ENCODE results near the gene UGT2B28. TPM values are rescaled to one million over a fixed set of nuclear protein-coding genes. Genes with fewer than 3 reads are reported as not detected.
A peak's percentile ranks its signal among the peaks of the same experiment; 100 is the strongest.
"Not testable (repeated sequence)": the region's sequence is repeated elsewhere in the genome, so short reads cannot be mapped to it uniquely, and the experiment has no call there.

UGT2B28 gene
- total RNA-seq, 2 donors from 2014 or later: not detected

DNA sequence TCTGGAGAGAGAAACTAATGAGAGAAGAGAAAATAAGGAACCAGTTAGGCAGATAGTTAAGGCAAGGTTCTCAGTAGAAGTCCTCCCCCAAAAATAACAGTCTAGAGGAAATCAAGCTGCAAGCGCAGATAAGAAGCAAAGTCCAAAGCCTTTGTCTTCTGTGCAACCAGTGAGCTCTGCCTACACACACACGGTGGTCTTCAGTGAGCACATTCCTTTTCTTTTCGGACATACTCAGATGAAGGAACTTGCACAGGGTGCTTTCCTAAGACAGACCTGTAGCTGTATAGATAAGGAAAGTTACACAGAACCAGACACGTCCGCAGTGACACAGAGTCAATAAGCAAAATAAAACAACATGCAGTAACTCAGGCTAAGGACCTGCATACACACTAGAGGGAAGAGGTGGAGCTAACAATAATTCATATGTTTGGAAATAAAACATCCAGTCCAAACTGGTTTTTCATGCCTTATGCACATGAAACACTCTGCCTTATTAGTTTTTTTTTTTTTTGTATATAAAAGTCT, 29.3 kb downstream of the UGT2B28 start:
- H3K9me3 Mint-ChIP-seq; H3K36me3 ChIP-seq (ENCODE audit: control insufficient read depth, insufficient read depth, low read length); DNase-seq; H3K27me3 ChIP-seq (ENCODE audit: control insufficient read depth, insufficient read depth, low read length, poor library complexity, severe bottlenecking); H3K27ac ChIP-seq (ENCODE audit: low read depth, low read length); H3K9ac ChIP-seq (ENCODE audit: extremely low read depth, low read length, poor library complexity, severe bottlenecking); H3K4me3 Mint-ChIP-seq; H3K27ac Mint-ChIP-seq; H3K27me3 Mint-ChIP-seq (ENCODE audit: insufficient read depth); H3K9me3 ChIP-seq (ENCODE audit: control insufficient read depth, low read length); H3K4me1 ChIP-seq (ENCODE audit: control insufficient read depth, insufficient read depth, low read length); H3K36me3 Mint-ChIP-seq (ENCODE audit: low read depth): not testable (repeated sequence)
- H3K4me1 Mint-ChIP-seq: peaks cover 15% of the 10 kb centered on the region
- H3K4me3 ChIP-seq (ENCODE audit: low read length): peak overlapping the region; percentile 23
- WGBS, 2 experiments (ENCODE audit: insufficient coverage in 1 of 2, insufficient read length in 1 of 2): 91% methylated on average over 3 to 5 of the region's 5 CpGs

DNA sequence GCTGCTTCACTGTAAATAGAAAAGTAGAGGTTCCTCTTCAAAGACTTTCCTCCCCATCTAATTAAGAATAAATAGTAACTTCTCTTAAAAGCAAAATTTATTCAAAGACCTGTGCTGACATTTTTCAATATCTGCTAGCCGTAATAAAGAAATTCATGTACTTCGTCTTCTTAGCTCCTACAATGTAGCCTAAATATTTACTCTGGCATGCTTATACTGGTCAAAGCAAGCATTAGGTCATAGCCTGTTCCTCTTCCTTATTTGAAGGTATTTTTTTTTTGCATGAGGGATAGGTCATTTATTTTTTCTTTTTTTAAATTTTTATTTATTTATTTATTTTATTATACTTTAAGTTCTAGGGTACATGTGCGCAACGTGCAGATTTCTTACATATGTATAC, 30.0 kb downstream of the UGT2B28 start:
- not testable (repeated sequence) for H3K9ac ChIP-seq (ENCODE audit: extremely low read depth, low read length, poor library complexity, severe bottlenecking); H3K27ac Mint-ChIP-seq; H3K4me3 ChIP-seq (ENCODE audit: low read length); H3K27me3 ChIP-seq (ENCODE audit: control insufficient read depth, insufficient read depth, low read length, poor library complexity, severe bottlenecking); H3K9me3 Mint-ChIP-seq; H3K4me1 ChIP-seq (ENCODE audit: control insufficient read depth, insufficient read depth, low read length); H3K9me3 ChIP-seq (ENCODE audit: control insufficient read depth, low read length); H3K4me3 Mint-ChIP-seq; H3K36me3 Mint-ChIP-seq (ENCODE audit: low read depth); H3K27ac ChIP-seq (ENCODE audit: low read depth, low read length); DNase-seq; H3K27me3 Mint-ChIP-seq (ENCODE audit: insufficient read depth); H3K36me3 ChIP-seq (ENCODE audit: control insufficient read depth, insufficient read depth, low read length)
- 96 to 100% methylated on average over 4 of the region's 4 CpGs for WGBS, 2 experiments (ENCODE audit: insufficient coverage in 1 of 2, insufficient read length in 1 of 2)
- H3K4me1 Mint-ChIP-seq: peaks cover 15% of the 10 kb centered on the region

DNA sequence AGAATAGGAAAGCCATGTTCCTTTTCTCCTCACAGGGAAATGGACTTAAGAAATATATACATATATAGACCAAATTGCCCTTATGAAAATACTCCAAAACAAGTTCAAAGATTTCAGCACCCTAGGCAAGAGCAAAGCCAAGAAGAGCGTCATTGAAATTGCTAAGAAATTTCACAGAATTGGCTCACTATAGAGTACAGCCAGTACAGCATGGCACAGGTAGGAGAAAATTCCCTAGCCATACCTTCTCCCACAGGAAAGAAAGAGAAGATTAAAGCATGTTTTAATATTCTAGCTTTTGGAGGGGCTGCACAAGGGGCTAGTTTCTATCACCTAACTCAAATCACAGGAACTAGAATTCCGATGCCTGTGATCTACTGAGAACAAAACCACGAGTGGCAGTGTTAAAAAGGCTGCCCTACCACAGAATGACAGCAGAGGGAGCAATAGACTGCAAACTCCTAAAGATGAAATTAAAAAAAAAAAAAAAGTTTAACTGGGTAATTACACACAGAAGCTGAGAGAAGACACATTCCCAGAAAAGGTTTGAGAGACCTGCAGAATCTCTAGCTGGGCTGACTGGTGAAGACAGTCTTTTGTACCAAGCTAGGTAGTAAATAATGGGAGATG, 37.5 kb downstream of the UGT2B28 start:
- not testable (repeated sequence) for H3K4me3 Mint-ChIP-seq; H3K27ac ChIP-seq (ENCODE audit: low read depth, low read length); H3K4me1 Mint-ChIP-seq; H3K36me3 Mint-ChIP-seq (ENCODE audit: low read depth); H3K27ac Mint-ChIP-seq; H3K9me3 ChIP-seq (ENCODE audit: control insufficient read depth, low read length); H3K9me3 Mint-ChIP-seq; H3K4me1 ChIP-seq (ENCODE audit: control insufficient read depth, insufficient read depth, low read length); H3K27me3 Mint-ChIP-seq (ENCODE audit: insufficient read depth); H3K4me3 ChIP-seq (ENCODE audit: low read length); H3K27me3 ChIP-seq (ENCODE audit: control insufficient read depth, insufficient read depth, low read length, poor library complexity, severe bottlenecking); H3K9ac ChIP-seq (ENCODE audit: extremely low read depth, low read length, poor library complexity, severe bottlenecking); H3K36me3 ChIP-seq (ENCODE audit: control insufficient read depth, insufficient read depth, low read length)
- WGBS, 2 experiments (ENCODE audit: insufficient coverage in 1 of 2, insufficient read length in 1 of 2): 43% methylated on average over 3 of the region's 3 CpGs; no CpG with 5 or more reads in 1 of the 2 experiments
- peak; percentile 67 for DNase-seq
- TF ChIP-seq, protein P1, sequence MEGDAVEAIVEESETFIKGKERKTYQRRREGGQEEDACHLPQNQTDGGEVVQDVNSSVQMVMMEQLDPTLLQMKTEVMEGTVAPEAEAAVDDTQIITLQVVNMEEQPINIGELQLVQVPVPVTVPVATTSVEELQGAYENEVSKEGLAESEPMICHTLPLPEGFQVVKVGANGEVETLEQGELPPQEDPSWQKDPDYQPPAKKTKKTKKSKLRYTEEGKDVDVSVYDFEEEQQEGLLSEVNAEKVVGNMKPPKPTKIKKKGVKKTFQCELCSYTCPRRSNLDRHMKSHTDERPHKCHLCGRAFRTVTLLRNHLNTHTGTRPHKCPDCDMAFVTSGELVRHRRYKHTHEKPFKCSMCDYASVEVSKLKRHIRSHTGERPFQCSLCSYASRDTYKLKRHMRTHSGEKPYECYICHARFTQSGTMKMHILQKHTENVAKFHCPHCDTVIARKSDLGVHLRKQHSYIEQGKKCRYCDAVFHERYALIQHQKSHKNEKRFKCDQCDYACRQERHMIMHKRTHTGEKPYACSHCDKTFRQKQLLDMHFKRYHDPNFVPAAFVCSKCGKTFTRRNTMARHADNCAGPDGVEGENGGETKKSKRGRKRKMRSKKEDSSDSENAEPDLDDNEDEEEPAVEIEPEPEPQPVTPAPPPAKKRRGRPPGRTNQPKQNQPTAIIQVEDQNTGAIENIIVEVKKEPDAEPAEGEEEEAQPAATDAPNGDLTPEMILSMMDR (conservative IDR thresholded peaks at IDR 0.05): peak; percentile 86

DNA sequence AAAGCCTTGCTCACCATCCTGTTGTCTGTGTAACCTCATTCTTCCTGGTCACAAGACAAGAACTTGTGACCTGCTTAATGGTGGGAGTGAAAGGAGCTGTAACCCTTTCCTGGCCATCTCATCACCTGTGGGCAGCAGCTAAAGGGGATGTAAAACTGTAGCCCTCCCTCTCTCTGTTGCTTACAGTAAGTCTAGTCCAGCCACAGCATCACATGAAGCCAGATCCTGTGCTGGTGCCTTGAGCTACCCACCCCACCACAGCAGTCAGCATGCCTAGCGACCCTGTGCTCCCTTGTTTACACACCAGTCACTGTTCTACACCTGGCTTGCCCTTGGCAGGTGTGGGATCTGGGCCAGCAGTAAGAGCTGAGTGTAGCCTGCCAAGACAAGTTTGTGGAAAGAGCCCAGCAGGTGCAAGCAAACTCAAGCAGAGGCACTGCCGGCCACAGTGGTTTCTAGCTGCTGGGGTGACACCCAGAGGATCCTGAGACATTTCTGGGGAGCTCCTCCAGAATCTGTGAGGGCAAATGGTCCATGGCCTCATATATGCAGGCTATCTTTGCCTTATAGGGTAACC, 41.0 kb downstream of the UGT2B28 start:
- H3K27me3 Mint-ChIP-seq (ENCODE audit: insufficient read depth): no peaks in the 10 kb centered on the region
- H3K4me3 Mint-ChIP-seq: no peak overlapping the region
- H3K4me1 ChIP-seq (ENCODE audit: control insufficient read depth, insufficient read depth, low read length): no peaks in the 10 kb centered on the region
- no peak for DNase-seq
- no peaks in the 10 kb centered on the region for H3K27me3 ChIP-seq (ENCODE audit: control insufficient read depth, insufficient read depth, low read length, poor library complexity, severe bottlenecking)
- H3K36me3 ChIP-seq (ENCODE audit: control insufficient read depth, insufficient read depth, low read length): no peaks in the 10 kb centered on the region
- H3K9me3 ChIP-seq (ENCODE audit: control insufficient read depth, low read length): no peaks in the 10 kb centered on the region
- H3K36me3 Mint-ChIP-seq (ENCODE audit: low read depth): no peaks in the 10 kb centered on the region
- TF ChIP-seq, protein P1 (conservative IDR thresholded peaks at IDR 0.05): no peak
- no peak overlapping the region for H3K9ac ChIP-seq (ENCODE audit: extremely low read depth, low read length, poor library complexity, severe bottlenecking)
- H3K9me3 Mint-ChIP-seq: no peaks in the 10 kb centered on the region
- H3K27ac Mint-ChIP-seq: no peak overlapping the region
- H3K27ac ChIP-seq (ENCODE audit: low read depth, low read length): no peak overlapping the region
- no peak overlapping the region for H3K4me3 ChIP-seq (ENCODE audit: low read length)
- 89% methylated on average over 2 of the region's 2 CpGs; no CpG with 5 or more reads in 1 of the 2 experiments for WGBS, 2 experiments (ENCODE audit: insufficient coverage in 1 of 2, insufficient read length in 1 of 2)
- peaks cover 9% of the 10 kb centered on the region for H3K4me1 Mint-ChIP-seq
